HG03108 (cell line): Measurements from ENCODE around the gene MARK2.

Source experiments
- ATAC-seq: cut with Tn5 transposase; IDR thresholded peaks from one replicate; pipeline ENCODE4 v1.9.1; 2021; ENCODE audit warnings: moderate library complexity; ENCODE audit not compliant: unreplicated experiment

The MARK2 gene

DNA sequence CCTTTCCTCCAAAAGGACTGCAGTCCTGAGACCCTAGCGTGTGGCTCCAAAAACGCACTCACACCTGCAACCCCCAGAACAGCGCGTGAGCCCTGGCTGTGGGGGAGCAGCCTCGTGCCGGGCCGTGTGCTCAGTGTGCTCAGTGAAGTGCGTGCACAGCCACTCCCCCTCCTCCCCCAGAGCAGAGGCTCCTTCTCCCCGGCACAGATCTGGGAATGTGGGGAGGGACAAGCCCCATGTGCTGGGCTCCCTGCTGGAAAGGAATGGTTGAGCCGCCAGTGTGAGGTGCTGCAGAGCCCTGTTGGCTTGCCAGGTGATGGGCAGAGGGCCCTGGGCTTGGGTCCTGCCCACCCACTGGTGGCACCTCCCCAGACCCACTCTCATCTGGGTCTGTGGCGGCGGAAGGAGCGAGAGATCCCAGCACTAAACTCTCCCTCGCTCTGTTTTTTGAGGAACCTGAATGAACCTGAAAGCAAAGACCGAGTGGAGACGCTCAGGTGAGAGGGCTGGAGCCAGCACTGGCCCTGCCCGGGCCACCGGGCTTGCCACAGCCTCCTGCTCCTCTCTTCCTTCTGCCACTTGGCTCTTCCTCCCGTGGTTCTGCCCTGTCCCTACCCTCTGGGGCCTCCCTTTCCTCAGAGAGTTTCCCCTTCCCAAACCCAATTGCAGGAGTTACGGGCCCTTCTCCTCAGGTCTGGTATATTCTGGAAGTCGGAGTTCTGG is 69.1 kb downstream of the MARK2 start:
- ATAC-seq, result no peak

- no peak for ATAC-seq
Measured at GRCh38 chr11:63908631-63909401, 69.9 kb downstream of the MARK2 start.

DNA sequence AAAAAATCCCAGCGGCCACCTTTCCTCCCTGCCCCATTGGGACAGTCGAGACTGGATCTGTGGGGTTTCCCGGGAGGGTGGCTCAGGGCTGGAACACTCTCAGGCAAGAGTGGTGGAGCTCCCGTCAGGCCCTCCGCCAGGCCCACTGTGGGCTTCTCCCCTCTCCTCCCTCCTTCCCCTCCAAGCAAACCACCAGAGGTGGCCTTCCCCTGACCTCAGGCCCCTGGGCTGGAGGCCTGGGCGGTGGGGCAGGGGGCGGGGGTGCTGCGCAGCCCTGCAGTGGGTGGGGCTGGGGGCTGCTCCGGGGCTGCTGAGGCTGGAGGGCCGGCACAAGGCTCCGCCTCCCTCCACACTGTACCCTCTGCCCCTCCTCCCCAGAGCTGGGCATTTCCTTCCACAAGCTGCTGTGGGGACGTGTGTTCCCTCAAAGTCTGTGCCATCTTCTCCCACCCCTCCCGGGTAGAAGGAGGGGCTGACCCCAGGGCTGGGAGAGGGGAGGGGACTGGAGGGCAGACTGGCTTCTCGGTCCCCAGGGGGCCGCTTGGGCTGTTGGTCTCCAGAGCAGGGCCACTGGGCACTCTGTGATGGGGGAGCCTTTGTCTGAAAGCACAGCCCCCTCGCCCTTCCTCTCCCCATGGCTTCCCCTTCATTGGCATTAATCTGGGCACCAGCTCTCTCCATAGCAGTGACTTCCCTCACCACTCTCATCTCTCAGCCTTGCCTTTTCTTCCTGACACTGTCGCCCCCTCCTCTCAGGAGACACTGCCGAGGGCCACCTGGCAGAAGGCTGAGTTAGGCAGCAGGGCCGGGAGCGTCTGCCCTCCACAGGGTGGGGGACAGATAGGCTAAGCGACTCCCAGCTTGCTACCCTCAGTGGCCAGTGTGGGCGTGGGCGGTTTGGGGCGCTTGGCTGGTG is 70.9 kb downstream of the MARK2 start:
- no peak for ATAC-seq

DNA sequence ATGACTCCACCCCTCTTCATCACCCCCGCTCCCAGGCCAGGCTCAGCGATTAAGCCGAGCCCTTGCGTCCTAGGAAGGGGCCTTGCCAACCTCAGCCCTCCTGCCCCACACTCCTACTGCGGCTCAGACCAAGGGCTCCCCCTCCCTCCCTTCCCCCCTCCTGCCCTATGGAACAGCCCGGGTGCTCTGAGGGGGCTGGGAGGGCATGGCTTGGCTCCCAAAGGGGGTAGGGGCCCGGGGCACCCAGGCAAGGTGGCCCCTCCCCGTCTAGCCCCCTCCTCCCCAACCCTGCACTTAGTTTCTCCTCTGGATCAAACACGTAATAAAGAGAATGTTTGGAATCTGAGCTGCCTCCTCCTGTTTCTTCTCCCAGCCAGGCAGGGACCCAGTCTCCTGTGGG is 71.8 kb downstream of the MARK2 start:
- no peak for ATAC-seq

- no peak for ATAC-seq
Measured at GRCh38 chr11:63911440-63911839, 72.5 kb downstream of the MARK2 start.

GRCh38 chr11:63911876-63912275 is 73.0 kb downstream of the MARK2 start:
- no peak for ATAC-seq

DNA sequence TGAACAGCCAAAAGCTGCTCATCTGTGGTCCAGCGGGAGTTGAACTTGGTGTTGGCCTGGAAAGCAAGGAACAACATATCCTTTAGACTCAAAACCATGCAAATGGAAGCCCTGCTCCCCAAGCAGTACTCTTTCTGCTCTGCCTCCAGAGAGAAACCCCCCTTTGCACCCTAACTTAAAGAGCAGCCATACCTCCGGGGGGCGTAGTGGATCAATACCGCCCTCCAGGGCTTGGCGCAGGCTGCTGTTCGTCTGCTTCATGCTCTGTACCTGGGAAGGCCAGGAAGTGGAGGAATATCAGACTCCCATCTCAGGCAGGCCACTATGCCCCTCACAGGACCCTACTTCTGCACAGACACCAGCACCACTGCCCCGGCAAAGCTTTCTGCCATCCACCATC is 73.8 kb downstream of the MARK2 start:
- no peak for ATAC-seq

DNA sequence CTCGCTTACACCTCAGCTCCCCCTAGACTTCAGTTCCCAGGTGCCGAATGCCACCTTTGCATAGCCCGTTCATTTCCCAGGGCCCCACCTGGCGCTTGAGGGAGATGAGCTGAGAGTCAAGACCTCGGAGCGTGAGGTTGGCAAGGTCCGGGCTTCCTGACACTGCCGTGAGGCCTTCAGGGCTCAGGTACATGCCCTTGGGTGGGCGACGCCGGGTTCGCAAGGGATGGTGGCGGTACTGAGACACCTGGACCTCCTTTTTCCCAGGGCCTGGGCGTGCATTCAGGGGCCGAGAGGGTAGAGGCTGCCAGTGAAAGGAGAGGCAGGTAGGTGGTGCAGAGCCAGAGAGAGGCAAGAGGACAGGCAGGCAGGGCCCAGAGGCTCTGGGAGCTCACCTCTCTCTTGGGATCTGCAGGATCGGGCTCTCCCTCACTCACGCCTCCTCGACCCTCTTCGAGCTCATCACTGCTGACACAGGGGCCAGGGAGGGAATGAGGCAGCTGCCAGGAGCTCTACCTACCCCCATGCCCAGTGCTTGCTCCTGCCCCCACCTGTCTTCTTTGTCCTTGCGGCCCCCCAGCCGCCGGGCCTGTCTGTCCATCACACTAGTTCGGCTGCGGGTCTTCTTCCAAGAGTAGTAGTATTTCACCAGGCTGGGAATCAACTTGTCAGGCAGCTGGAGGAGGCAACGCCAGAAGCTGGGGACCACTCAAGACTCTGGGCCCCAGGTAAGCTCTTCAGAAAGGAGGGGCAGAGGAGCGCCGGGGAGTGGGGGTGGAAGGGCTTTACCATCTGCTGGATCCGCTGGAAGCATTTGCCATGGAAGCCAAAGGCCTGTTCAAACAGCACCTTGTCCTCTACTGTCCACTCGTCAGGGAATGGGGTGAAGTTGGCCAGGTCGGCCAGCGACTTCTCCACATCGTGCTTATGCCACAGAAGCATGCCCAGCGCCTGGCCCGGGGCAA is 75.2 kb downstream of the MARK2 start:
- no peak for ATAC-seq

DNA sequence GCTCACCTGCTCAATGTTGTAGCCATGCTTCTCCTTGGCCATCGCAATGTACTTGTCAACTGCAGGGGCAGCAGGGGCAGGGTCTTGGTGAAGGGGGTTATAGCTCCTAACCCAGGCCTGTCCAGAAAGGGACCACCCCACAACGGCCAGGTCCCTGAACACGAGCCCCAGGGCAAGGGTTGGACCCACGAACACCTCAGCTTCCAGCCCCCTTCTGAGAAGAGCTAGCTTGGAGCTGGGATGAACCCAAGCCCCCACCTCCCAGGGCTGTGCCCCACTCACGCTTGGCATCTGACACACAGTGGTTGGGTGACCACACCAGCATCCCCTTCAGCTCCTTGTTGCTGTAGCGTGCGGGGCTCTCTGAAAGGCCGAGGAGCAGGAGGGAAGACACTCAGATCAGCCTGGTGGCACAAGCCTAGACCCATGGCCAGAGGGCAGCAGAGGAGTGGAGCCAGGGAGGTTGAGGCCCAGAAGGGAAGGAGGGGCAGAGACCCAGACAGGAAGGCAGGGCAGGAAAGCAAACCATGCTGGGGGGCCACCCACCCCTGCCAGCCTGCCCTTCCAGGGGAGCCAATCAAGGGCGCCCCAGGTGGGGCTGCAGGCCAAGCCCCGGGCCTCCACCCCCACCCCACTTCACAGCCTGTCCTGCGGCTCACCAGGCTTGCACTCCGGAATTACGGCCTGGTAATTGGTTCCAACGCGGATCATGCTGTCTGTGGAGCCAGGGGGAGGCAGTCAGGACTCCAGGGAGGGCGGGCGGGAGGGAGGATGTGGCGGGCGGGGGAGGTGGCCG is 76.2 kb downstream of the MARK2 start:
- no peak for ATAC-seq

GRCh38 chr11:63915961-63916836 is 77.3 kb downstream of the MARK2 start:
- no peak for ATAC-seq

- no peak for ATAC-seq
Measured at GRCh38 chr11:63916837-63917691, 78.2 kb downstream of the MARK2 start, which contains the start of gene RCOR2. Gene RCOR2 (minus strand): TSS chr11:63917164. CDS start chr11:63916456, 708 bp downstream.

DNA sequence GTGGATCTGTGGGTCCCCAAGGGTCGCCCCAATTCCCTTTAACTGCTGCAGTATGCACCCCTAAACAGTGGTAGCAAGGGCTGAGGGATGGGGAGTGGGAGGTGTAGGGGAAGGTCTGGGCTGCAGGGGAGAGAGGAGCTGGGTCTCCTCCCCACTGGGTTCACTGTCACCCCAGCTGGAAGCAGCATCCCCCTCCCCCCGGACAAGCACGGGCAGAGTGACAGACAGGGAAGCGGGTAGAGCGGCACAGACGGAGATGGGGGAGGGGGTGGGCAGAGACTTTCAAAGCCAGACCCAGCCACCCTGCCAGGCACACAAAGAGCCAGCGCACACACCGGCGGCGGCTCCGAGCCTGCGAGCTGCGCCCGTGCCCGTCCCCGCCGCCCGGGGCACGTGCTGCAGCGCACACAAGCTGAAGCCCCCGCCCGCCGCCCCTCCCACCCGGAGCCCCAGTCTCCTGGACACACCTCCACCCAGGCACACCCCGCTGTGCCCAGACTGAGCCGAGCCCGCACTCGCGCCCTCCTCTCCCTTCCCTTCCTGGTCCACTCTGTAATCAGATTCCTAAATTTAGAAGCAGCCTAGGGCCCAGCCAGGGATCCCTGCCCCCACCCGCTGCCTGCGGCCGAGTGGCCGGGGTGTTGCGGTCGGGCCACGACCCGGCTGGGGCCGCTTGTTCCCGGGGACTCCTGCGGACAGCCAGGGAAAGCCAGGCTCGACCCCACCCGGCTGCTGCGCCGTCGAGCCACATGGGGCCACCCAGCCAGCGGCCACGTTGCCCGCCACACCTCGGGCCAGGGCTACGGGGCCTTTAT is 79.0 kb downstream of the MARK2 start:
- ATAC-seq, result no peak

DNA sequence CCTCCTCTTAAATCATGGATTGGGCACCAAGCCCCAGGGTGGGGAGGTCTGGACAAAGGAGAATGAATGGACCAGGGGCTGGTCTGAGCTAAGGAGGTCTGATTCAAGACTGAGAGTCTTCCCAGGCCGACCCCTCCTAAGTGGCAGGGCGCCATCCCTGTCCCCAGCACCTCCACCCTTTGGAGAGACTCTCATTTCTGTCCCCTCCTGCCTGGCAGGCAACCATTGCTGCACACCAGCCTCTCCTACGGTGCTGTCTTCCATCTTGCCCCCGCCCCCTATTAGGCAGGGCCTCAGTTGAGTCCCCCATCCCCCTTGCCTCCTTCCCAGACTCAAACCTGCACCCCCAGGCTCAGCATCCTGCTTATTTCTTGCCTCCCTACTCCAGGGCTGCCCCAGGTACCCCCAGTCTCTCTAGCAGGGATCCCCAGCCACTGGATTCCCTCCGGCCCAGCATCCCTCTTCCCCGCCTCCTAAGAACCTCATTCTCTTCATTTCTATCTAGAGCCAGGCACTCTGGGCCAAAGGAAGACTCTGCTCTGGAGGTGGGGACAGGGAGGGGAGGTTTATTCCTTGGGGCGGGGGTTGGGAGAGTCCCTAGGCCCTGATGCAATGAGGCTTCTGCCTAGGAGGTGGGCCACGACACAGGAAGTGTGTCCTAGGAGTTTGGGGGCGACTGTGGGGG is 79.7 kb downstream of the MARK2 start:
- ATAC-seq, result no peak

- no peak for ATAC-seq
Measured at GRCh38 chr11:63919267-63920125, 80.6 kb downstream of the MARK2 start.
